ES-I3 (cell line): ENCODE results near the gene MPP1.
A peak's percentile ranks its signal among the peaks of the same experiment; 100 is the strongest.

ENCODE experiments used
- H3K36me3 ChIP-seq: 2 replicates; pipeline ENCODE4 v1.6.1; 2013; ENCODE audit warnings: mild to moderate bottlenecking, low read length, control low read depth, moderate library complexity; ENCODE audit not compliant: insufficient read depth
- H3K4me1 ChIP-seq: 2 replicates; pipeline ENCODE4 v1.6.1; 2013; ENCODE audit warnings: mild to moderate bottlenecking, control low read depth, low read length; ENCODE audit not compliant: insufficient read depth
- H3K9ac ChIP-seq: 2 replicates; pipeline ENCODE4 v1.6.1; 2013; ENCODE audit warnings: low read depth, mild to moderate bottlenecking, low read length, moderate library complexity
- H3K9me3 ChIP-seq: 2 replicates; pipeline ENCODE4 v1.6.1; 2013; ENCODE audit warnings: mild to moderate bottlenecking, low read length, moderate library complexity; ENCODE audit not compliant: control insufficient read depth, insufficient read depth

MPP1 gene

GRCh38 chrX:154800478-154801210 lies 4.6 kb downstream of the MPP1 start:
- H3K4me1 ChIP-seq, result peaks cover 33% of the 10 kb centered on the region
- H3K9ac ChIP-seq, result no peak overlapping the region
- no peaks in the 10 kb centered on the region for H3K36me3 ChIP-seq
- no peaks in the 10 kb centered on the region for H3K9me3 ChIP-seq

- Histone ChIP-seq H3K36me3 (no peaks in the 10 kb centered on the region), H3K9me3 (no peaks in the 10 kb centered on the region), H3K9ac (no peak overlapping the region), H3K4me1 (peaks cover 33% of the 10 kb centered on the region)
These were observed 5.5 kb downstream of the MPP1 start for GRCh38 chrX:154799556-154800348.

GRCh38 chrX:154797006-154797405 lies 8.3 kb downstream of the MPP1 start:
- Histone ChIP-seq H3K36me3 (no peaks in the 10 kb centered on the region), H3K4me1 (peaks cover 33% of the 10 kb centered on the region), H3K9ac (peak overlapping the region; percentile 13; the same call in 1 of the 2 replicates), H3K9me3 (no peaks in the 10 kb centered on the region)

GRCh38 chrX:154795016-154795415 lies 10.3 kb downstream of the MPP1 start:
- Histone ChIP-seq H3K9ac (no peak overlapping the region), H3K4me1 (peaks cover 25% of the 10 kb centered on the region), H3K9me3 (no peaks in the 10 kb centered on the region), H3K36me3 (no peaks in the 10 kb centered on the region; the same call in 1 of the 2 replicates)

DNA sequence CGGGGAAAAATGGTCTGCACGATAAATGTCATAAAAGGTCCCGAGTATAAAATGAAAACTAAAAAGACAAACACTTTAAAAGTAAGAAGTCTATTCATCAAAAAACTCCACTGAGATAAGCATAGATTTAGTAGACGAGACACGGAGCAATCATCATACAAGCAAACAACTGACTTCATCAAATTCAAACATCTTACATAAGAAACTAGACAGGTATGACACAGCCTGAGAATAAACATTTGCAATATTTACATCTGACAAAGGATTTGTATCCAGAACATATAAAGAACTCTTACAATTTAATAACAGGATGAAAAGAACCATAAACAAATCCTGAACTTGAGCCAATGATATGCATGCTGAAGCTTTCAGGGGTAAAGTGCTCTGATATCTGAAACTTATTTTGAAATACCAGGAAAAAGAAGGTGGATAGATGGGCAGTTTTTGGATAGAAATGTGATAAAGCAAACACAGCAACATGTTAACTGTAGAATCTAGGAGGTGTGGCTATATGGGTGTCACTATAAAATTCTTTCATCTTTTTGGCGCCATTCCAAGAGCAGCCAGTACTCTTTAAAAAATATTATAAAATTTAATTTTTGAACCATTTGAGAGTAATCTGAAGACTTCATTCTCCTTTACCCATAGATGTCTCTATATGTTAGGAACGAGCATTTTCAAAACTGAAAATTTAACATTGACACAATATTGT lies 12.0 kb downstream of the MPP1 start:
- Histone ChIP-seq H3K9ac (no peak overlapping the region), H3K4me1 (peaks cover 18% of the 10 kb centered on the region), H3K36me3 (no peaks in the 10 kb centered on the region; the same call in 1 of the 2 replicates), H3K9me3 (no peaks in the 10 kb centered on the region)

- no peak overlapping the region for H3K9ac ChIP-seq
- H3K36me3 ChIP-seq, result no peaks in the 10 kb centered on the region; the same call in 1 of the 2 replicates
- H3K4me1 ChIP-seq, result peaks cover 10% of the 10 kb centered on the region
- H3K9me3 ChIP-seq, result no peaks in the 10 kb centered on the region
These were observed 13.3 kb downstream of the MPP1 start for GRCh38 chrX:154791939-154792338.

- no peaks in the 10 kb centered on the region; the same call in 1 of the 2 replicates for H3K36me3 ChIP-seq
These were observed 13.8 kb downstream of the MPP1 start for GRCh38 chrX:154791467-154791866.

GRCh38 chrX:154785716-154786115 lies 19.6 kb downstream of the MPP1 start:
- Histone ChIP-seq H3K9ac (no peak overlapping the region), H3K36me3 (peaks cover 5% of the 10 kb centered on the region; the same call in 1 of the 2 replicates), H3K9me3 (no peaks in the 10 kb centered on the region), H3K4me1 (0 out of 2 replicates have a peak, but pooled peaks cover 3% of the 10 kb centered on the region)

More at GRCh38 chrX:154791467-154791866, 13.8 kb downstream of the MPP1 start:
- H3K9ac ChIP-seq, result no peak overlapping the region
- H3K4me1 ChIP-seq, result peaks cover 6% of the 10 kb centered on the region
- H3K9me3 ChIP-seq, result no peaks in the 10 kb centered on the region

DNA sequence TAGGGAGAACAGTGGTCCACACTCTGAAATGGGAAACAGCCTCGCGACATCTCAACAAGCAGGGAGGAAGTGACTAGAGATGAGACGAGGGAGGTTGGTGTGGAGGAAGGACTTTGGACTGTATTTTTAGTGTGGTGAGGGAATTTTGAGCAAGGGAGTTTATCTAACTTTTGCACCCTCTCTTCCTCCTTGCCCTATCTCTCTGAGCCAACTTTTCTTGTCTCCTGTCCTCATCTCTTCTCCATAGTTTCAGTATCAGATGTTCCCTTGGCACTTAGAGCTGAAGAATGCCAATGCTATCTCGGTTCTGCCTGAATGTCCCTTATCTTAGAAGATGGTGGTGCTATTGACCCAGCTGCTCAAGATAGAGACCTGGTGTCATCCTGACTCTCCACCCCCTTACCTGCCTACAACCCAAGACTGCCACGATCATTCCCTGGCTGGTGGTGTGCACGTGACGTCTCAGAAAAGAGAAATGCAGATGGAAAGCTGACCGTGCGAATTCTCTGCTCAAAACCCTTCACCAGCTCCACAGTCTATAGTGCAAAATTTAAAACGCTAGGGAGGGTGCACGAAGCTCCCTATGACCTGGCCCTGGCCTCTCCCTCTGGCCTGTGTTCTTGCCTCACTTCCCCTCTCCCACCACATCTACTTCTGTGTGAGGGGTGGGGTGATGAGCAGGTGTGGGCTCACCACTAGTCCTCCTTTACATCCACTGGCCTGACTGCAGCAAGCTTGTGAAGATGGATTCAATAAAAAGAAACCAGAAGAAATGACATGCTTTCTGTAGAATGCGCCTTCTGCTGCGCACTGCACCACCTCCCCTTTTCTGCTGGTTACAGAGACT lies 20.9 kb downstream of the MPP1 start:
- H3K36me3 ChIP-seq, result peaks cover 5% of the 10 kb centered on the region; the same call in 1 of the 2 replicates

GRCh38 chrX:154780968-154781367 lies 24.3 kb downstream of the MPP1 start:
- Histone ChIP-seq H3K9ac (no peak overlapping the region), H3K9me3 (no peaks in the 10 kb centered on the region), H3K4me1 (no peaks in the 10 kb centered on the region), H3K36me3 (peaks cover 18% of the 10 kb centered on the region)

More for the DNA sequence above, 20.9 kb downstream of the MPP1 start:
- H3K4me1 ChIP-seq, result no peaks in the 10 kb centered on the region
- no peaks in the 10 kb centered on the region for H3K9me3 ChIP-seq
- no peak overlapping the region for H3K9ac ChIP-seq

GRCh38 chrX:154779261-154779660 lies 26.0 kb downstream of the MPP1 start:
- peaks cover 22% of the 10 kb centered on the region for H3K36me3 ChIP-seq
- no peaks in the 10 kb centered on the region for H3K4me1 ChIP-seq
- no peak overlapping the region for H3K9ac ChIP-seq
- H3K9me3 ChIP-seq, result no peaks in the 10 kb centered on the region

DNA sequence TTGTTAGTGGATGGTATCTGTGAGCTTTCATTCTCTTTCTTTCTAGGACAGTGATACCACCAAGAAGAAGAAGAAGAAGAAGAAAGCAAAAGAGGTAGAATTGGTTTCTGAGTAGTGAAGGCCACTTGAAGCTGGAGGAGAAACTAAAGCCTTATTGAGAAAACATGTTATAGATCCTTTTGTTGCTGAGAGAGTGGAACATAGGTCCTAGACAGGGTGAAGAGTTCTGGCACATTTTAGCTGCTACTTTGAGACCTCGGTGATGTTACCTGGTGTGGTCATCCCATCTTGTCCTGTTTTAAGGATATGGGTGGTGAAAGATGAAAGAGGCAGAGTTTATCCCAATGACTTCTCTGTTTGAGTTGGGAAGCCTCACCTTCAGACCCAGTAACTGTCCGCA lies 28.5 kb downstream of the MPP1 start:
- no peaks in the 10 kb centered on the region for H3K9me3 ChIP-seq
- peaks cover 31% of the 10 kb centered on the region for H3K36me3 ChIP-seq
- no peaks in the 10 kb centered on the region for H3K4me1 ChIP-seq

DNA sequence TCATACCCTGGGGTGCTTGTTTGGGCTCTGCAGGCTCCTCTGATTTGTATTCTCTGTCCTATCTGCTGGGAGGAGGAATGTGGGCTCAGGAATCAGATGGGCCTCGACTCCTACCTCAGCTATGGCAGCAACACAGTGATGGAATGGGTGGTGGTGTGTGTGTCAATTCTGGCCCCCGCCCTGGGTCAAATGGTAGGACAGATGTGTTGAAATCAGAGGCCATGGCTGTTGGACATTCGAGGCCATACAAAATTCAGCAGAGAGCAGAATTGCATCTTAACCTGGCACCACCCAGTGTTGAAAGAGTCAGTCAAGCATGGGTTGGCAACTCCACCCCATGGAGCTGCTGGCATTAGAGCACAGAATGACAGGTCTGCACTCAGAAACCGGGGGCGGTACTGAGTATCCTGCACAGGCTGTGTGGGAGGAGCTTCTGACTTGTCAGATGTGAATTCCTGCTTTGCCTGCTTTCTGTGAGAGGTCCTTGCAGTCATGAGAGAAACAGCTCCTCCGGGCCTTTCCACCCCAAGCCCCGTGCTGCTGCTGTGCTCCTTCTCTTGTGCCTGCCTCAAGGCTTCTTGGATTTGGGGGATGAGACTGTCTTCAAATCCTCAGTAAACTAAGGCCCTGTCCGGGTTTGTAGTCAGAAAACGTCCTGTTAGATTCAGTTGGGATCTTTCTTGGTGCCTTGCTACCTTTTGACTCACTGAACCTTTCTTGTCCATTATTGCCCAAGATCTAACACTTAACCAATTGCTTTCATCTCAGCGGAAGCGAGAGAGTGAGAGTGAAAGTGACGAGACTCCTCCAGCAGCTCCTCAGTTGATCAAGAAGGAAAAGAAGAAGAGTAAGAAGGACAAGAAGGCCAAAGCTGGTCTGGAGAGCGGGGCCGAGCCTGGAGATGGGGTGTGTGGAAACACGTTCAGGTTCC lies 29.6 kb downstream of the MPP1 start:
- H3K9ac ChIP-seq, result no peak overlapping the region
- no peaks in the 10 kb centered on the region for H3K4me1 ChIP-seq
- H3K36me3 ChIP-seq, result peaks cover 32% of the 10 kb centered on the region
- H3K9me3 ChIP-seq, result no peaks in the 10 kb centered on the region; the same call in 1 of the 2 replicates

More for the DNA sequence above, 28.5 kb downstream of the MPP1 start:
- H3K9ac ChIP-seq, result no peak overlapping the region
